Right lung (tissue), 5 donors: ENCODE measurements around the gene EFCAB9. TPM values are rescaled to one million over a fixed set of nuclear protein-coding genes. Genes with fewer than 3 reads are reported as not detected.

Experiments used
- DNase-seq, 2 donors: peaks; one replicate each; pipeline ENCODE4 v3.0.0-alpha.2; 2013
- polyA plus RNA-seq, 5 donors: library from polyadenylated mRNA; unstranded; fragments of 120-200 nt; gene quantifications; one replicate each; pipeline versions ENCODE4 v1.2.1 to v1.2.3, GENCODE V29; 2013; ENCODE audit warnings: inconsistent platforms in 1 of 5, low replicate concordance in 1 of 5; ENCODE audit not compliant: insufficient read length in 5 of 5, insufficient read depth in 1 of 5

Gene EFCAB9
- polyA plus RNA-seq, 5 donors = not detected

DNA sequence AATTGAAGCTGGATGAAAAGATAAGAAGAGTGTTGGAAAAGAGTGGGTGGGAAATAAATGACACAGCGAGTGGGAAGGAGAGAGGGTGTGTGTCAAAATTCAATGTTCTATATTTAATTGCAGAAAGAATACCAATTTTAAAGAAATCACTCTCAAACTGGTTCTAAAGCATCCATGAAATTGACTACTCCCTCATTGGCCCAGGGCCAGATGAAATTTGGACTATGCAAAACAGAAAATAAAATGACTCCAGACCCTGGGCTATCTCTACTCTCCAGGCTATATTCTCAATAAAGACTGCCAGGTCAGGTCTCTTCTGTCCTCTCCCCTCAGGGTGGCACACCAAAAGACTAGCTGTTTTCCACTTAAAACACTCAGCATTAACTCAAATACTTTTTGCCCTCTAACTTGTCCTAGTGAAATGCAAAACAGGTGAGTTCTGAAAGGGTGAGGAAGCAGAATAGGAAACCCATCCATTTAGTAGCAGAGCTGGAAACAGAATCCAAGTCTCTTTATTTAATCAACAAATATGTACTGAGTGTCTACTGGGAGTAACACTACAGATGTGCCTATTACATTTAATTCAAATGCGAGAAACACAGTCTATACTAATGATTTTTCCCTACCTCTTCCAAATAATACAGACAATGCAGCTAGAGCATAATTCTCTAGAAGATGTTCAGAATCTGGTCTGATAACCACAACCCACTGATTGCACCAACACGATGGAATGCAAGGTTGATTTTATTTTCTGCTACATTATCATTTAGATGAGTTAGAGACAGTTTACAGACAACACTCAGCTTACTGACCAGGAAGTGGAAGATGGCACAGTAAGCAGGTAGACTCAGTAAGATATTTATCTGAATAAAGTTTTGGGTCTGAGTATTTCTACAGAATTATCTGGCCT, 42.1 kb downstream of the EFCAB9 start:
- no peak for DNase-seq

DNA sequence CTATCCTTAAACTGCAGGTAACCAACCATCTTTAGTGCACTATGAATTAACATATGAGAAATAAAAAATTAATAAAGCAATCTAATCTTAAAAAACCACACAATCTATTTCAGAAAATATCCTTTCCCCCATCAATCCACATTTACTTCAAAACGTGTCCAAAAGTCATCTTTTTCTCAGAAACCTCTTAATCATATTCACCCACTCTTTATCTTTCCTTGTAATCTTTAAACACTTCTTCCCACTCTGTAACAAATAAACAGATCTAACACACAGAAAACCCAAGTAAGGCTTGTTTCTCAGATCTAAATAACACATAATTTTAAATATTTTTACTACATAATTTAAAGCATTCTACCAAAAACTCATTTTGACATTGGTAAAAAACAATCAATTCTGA, 44.4 kb downstream of the EFCAB9 start:
- DNase-seq = no peak

DNA sequence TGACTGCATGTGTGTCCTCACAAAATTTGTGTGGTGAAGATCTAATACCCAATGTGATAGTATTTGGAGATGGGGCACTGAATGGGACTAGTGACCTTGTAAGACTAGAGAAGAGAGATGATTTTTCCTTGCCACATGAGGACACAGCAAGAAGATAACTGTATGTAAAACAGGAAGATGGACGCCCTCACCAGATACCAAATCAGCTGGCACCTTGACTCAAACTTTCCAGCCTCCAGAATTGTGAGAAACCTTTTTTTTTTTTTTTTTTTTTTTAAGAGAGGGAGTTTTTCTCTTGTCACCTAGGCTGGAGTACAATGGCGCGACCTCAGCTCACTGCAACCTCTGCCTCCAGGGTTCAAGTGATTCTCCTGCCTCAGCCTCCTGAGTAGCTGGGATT, 49.3 kb downstream of the EFCAB9 start:
- no peak for DNase-seq

DNA sequence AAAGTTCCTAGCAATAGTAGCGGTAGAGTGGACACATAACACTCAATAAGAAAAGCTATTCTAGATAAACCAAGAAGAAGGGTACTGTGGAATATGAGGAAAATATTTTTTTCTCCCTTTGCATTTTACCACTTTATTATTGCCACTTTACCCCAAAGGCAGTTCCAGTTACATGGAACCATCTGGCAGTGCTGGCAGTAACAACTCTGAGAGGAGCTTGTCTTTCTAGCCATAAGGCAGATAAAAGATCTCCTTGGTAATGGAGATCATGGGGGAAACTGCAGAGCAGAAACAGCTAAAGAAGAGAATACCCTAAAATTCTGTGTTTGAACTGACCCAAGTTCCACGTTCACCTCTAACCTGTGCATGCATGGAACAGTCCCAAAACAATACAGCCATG, 51.1 kb downstream of the EFCAB9 start:
- no peak for DNase-seq

DNA sequence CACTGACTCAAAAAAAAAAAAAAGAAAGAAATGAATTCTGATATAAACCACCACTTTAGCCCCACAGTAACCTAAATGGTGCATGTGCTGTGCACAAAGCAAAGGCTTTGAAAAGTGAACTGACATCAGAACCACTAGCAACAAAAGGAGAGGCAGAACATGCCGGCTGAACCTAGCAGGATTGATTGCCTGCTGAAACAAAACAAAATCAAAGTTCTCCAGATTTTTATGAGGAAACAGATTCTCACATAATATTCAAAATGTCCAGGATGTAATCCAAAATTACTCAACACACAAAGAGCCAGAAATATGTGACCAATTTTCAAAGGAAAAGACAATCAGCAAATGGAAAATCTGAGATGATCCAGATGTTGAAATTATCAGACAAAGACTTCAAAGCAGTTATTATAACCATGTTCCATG, 51.7 kb downstream of the EFCAB9 start:
- DNase-seq = peak; percentile 68 to 79

DNA sequence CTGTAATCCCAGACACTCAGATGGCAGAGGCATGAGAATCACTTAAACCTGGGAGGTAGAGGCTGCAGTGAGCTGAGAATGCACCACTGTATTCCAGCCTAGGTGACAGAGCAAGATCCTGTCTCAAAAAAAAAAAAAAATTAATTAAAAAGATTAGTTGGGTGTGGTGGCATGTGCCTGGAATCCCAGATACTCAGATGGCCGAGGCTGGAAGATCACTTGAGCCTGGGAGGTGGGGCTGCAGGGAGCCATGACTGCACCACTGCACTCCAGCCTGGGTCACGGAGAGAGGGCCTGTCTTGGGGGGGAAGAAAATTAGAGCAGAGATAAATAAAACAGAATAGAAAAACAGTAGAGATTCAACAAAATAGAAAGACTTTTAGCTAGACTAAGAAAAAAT, 54.7 kb downstream of the EFCAB9 start:
- DNase-seq = no peak

DNA sequence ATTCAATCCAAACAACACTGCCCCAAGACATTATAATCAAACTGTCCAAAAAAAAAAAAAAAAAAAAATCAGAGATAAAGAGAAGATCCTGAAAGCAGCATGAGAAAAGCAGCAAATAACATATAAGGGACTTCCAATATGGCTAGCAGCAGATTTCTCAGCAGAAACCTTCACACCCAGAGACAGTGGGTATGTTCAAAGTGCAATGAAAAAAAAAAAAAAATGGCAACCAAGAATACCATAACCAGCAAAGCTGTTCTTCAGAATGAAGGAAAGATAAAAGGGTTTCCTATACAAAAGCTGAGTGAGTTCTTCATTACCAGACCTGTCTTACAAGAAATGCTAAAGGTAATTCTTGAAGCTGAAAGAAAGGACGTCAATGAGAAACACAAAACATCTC, 57.4 kb downstream of the EFCAB9 start:
- DNase-seq = no peak

DNA sequence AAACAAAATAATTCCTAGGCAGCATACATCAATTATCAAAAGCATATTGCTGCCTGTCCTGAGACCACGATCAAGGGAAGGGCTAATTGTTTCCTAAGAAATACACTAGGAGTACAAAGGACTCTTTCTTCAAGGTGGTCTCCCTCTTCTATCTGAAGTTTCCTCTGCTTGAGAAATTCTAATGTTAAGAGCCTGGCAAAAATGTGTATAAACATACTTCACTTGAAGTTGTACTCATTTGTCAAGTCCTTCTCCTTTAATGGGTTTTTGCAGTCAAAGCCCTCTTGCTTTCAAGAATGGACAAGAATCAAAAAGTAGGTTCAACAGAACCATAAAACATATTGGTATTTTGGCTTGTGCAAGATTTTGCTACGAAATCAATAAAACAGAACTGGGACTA, 58.5 kb downstream of the EFCAB9 start:
- DNase-seq = peak in 1 of 2 donors; percentile 35

Other genes with a start within 250 kb of the EFCAB9 start
- 10 to 100 TPM; 44.7 to 58.4 (median 53.4) TPM for gene FBXW11, start 187.5 kb upstream of the EFCAB9 start, polyA plus RNA-seq
- 10 to 100 TPM; 16.3 to 21.2 (median 19.8) TPM for gene STK10, start 5.9 kb upstream of the EFCAB9 start, polyA plus RNA-seq
- gene UBTD2, start 89.6 kb downstream of the EFCAB9 start, polyA plus RNA-seq = 100 to 1,000 TPM in 2 of 5 donors, 10 to 100 TPM in 3; 79.6 to 117 (median 93.1) TPM